Liver (tissue), 9 donors: ENCODE measurements around the gene THSD4. TPM values are rescaled to one million over a fixed set of nuclear protein-coding genes. Genes with fewer than 3 reads are reported as not detected.

Source experiments
- DNase-seq: peaks from one replicate; pipeline ENCODE4 v3.0.0-alpha.2; 2017; ENCODE audit warnings: low spot score
- H3K27ac ChIP-seq, 2 donors: one replicate each; pipeline ENCODE4 v1.7.0; 2013; ENCODE audit warnings: inconsistent platforms in 2 of 2, low read length in 2 of 2, control low read depth in 1 of 2, low read depth in 1 of 2, mild to moderate bottlenecking in 1 of 2
- H3K27me3 ChIP-seq, 4 donors: one replicate each; pipeline versions ENCODE4 v1.6.1 to v1.7.0; 2013; ENCODE audit warnings: low read length in 3 of 4, inconsistent platforms in 1 of 4, mild to moderate bottlenecking in 1 of 4, moderate library complexity in 1 of 4; ENCODE audit not compliant: control insufficient read depth in 4 of 4, insufficient read depth in 4 of 4
- H3K36me3 ChIP-seq, 4 donors: one replicate each; pipeline versions ENCODE4 v1.6.1 to v1.7.0; 2013; ENCODE audit warnings: low read length in 3 of 4, mild to moderate bottlenecking in 3 of 4, low read depth in 1 of 4, moderate library complexity in 1 of 4; ENCODE audit not compliant: control insufficient read depth in 4 of 4, insufficient read depth in 3 of 4
- H3K4me1 ChIP-seq, 4 donors: one replicate each; pipeline versions ENCODE4 v1.6.1 to v1.7.0; 2013; ENCODE audit warnings: low read length in 3 of 4, mild to moderate bottlenecking in 3 of 4, moderate library complexity in 1 of 4; ENCODE audit not compliant: control insufficient read depth in 4 of 4, insufficient read depth in 4 of 4
- H3K4me3 ChIP-seq, 3 donors: one replicate each; pipeline versions ENCODE4 v1.6.1 to v1.7.0; 2013; ENCODE audit warnings: low read length in 3 of 3, control low read depth in 1 of 3, low read depth in 1 of 3, mild to moderate bottlenecking in 1 of 3
- H3K9ac ChIP-seq, 2 donors: one replicate each; pipeline ENCODE4 v1.7.0; 2013; ENCODE audit warnings: low read length in 2 of 2, mild to moderate bottlenecking in 2 of 2, moderate library complexity in 2 of 2, control low read depth in 1 of 2, low read depth in 1 of 2
- H3K9me3 ChIP-seq, 4 donors: one replicate each; pipeline versions ENCODE4 v1.6.1 to v1.7.0; 2013; ENCODE audit warnings: low read length in 3 of 4; ENCODE audit not compliant: control insufficient read depth in 4 of 4
- CTCF ChIP-seq: fragments of 150-350 bp; IDR thresholded peaks from 2 replicates; pipeline ENCODE4 v1.5.1; 2017; ENCODE audit warnings: improper control_type of control experiment, low read depth, low read length; ENCODE audit not compliant: missing input control
- EGR1 ChIP-seq, 2 donors: IDR thresholded peaks; 2 replicates each; pipeline ENCODE4 v1.6.1; 2016 to 2018; ENCODE audit warnings: antibody characterized with exemption in 2 of 2, low read depth in 2 of 2
- FOXA1 ChIP-seq: IDR thresholded peaks from 2 replicates; pipeline ENCODE4 v1.6.1; 2016; ENCODE audit warnings: antibody characterized with exemption
- FOXA2 ChIP-seq: IDR thresholded peaks from 2 replicates; pipeline ENCODE4 v1.6.1; 2016; ENCODE audit warnings: antibody characterized with exemption
- HNF4A ChIP-seq, 2 donors: conservative IDR thresholded peaks; 2 replicates each; pipeline ENCODE4 v1.6.1; 2016; ENCODE audit warnings: antibody characterized with exemption in 2 of 2, mild to moderate bottlenecking in 2 of 2
- HNF4G ChIP-seq: IDR thresholded peaks from 2 replicates; pipeline ENCODE4 v1.6.1; 2016; ENCODE audit warnings: antibody characterized with exemption
- JUND ChIP-seq, 2 donors: IDR thresholded peaks; 2 replicates each; pipeline ENCODE4 v1.6.1; 2016; ENCODE audit warnings: antibody characterized with exemption in 2 of 2
- NR2F2 ChIP-seq: IDR thresholded peaks from 2 replicates; pipeline ENCODE4 v1.6.1; 2016; ENCODE audit warnings: antibody characterized with exemption
- RAD21 ChIP-seq, 2 donors: IDR thresholded peaks; 2 replicates each; pipeline ENCODE4 v1.6.1; 2016; ENCODE audit warnings: antibody characterized with exemption in 2 of 2, mild to moderate bottlenecking in 2 of 2
- RXRA ChIP-seq, 2 donors: IDR thresholded peaks; 2 replicates each; pipeline ENCODE4 v1.6.1; 2017 to 2018; ENCODE audit warnings: antibody characterized with exemption in 2 of 2, mild to moderate bottlenecking in 1 of 2
- SP1 ChIP-seq: IDR thresholded peaks from 2 replicates; pipeline ENCODE4 v1.6.1; 2018; ENCODE audit warnings: antibody characterized with exemption, mild to moderate bottlenecking
- TAF1 ChIP-seq: conservative IDR thresholded peaks from 2 replicates; pipeline ENCODE4 v1.6.1; 2016; ENCODE audit warnings: antibody characterized with exemption, mild to moderate bottlenecking
- YY1 ChIP-seq: IDR thresholded peaks from 2 replicates; pipeline ENCODE4 v1.6.1; 2016; ENCODE audit warnings: antibody characterized with exemption, mild to moderate bottlenecking
- WGBS: extraction: QIAGEN DNeasy Blood & Tissue Kit; methylation state at CpG from one replicate; pipeline ENCODE4 v1.1.7; 2013; 5-methylcytosine and 5-hydroxymethylcytosine counted together
- polyA plus RNA-seq, 2 donors: library from polyadenylated mRNA; stranded (reverse) in 1 of 2; unstranded in 1 of 2; fragments of 200-250 nt in 1 of 2; fragments of >200 nt in 1 of 2; fragmentation: Nextera tagmentation in 1 of 2; extraction: Ambion mirVana in 1 of 2; gene quantifications; one replicate each; pipeline versions ENCODE4 v1.2.1 to v1.2.3, GENCODE V29; 2013 to 2015
- total RNA-seq, 2 donors: library from RNA; depleted of rRNA; stranded (reverse); fragments of >200 nt; gene quantifications; one replicate each; pipeline ENCODE4 v1.2.3, GENCODE V29; 2014
- TF ChIP-seq, protein P1 (sequence below): IDR thresholded peaks from 2 replicates; pipeline ENCODE4 v1.6.1; 2016; ENCODE audit warnings: antibody characterized with exemption
- TF ChIP-seq, protein P2 (sequence below): IDR thresholded peaks from 2 replicates; pipeline ENCODE4 v1.6.1; 2016; ENCODE audit warnings: antibody characterized with exemption, mild to moderate bottlenecking
- TF ChIP-seq, protein P3 (sequence below): IDR thresholded peaks from 2 replicates; pipeline ENCODE4 v1.6.1; 2016; ENCODE audit warnings: antibody characterized with exemption
- TF ChIP-seq, protein P4 (sequence below): IDR thresholded peaks from 2 replicates; pipeline ENCODE4 v1.6.1; 2016; ENCODE audit warnings: antibody characterized with exemption
- donor health status: healthy.
- donor health status: healthy.
- donor health status: healthy.
- donor health status: healthy.
- donor health status: healthy.

THSD4 gene
- total and polyA plus RNA-seq, 4 donors, result 0.23 to 11.5 (median 1.9) TPM

GRCh38 chr15:71275098-71275497 lies 159.8 kb downstream of the THSD4 start:
- Histone ChIP-seq H3K9ac (no peak overlapping the region), H3K9me3 (no peaks in the 10 kb centered on the region), H3K4me1 (peaks cover 7 to 24% (median 10%) of the 10 kb centered on the region in 4 donors), H3K4me3 (no peak overlapping the region), H3K27ac (no peak overlapping the region), H3K27me3 (no peaks in the 10 kb centered on the region), H3K36me3 (no peaks in the 10 kb centered on the region)
- WGBS, result 72% methylated on average over 3 of the region's 3 CpGs
- TF ChIP-seq, protein P1, sequence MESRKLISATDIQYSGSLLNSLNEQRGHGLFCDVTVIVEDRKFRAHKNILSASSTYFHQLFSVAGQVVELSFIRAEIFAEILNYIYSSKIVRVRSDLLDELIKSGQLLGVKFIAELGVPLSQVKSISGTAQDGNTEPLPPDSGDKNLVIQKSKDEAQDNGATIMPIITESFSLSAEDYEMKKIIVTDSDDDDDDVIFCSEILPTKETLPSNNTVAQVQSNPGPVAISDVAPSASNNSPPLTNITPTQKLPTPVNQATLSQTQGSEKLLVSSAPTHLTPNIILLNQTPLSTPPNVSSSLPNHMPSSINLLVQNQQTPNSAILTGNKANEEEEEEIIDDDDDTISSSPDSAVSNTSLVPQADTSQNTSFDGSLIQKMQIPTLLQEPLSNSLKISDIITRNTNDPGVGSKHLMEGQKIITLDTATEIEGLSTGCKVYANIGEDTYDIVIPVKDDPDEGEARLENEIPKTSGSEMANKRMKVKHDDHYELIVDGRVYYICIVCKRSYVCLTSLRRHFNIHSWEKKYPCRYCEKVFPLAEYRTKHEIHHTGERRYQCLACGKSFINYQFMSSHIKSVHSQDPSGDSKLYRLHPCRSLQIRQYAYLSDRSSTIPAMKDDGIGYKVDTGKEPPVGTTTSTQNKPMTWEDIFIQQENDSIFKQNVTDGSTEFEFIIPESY, result no peak
- TF ChIP-seq, protein P2, sequence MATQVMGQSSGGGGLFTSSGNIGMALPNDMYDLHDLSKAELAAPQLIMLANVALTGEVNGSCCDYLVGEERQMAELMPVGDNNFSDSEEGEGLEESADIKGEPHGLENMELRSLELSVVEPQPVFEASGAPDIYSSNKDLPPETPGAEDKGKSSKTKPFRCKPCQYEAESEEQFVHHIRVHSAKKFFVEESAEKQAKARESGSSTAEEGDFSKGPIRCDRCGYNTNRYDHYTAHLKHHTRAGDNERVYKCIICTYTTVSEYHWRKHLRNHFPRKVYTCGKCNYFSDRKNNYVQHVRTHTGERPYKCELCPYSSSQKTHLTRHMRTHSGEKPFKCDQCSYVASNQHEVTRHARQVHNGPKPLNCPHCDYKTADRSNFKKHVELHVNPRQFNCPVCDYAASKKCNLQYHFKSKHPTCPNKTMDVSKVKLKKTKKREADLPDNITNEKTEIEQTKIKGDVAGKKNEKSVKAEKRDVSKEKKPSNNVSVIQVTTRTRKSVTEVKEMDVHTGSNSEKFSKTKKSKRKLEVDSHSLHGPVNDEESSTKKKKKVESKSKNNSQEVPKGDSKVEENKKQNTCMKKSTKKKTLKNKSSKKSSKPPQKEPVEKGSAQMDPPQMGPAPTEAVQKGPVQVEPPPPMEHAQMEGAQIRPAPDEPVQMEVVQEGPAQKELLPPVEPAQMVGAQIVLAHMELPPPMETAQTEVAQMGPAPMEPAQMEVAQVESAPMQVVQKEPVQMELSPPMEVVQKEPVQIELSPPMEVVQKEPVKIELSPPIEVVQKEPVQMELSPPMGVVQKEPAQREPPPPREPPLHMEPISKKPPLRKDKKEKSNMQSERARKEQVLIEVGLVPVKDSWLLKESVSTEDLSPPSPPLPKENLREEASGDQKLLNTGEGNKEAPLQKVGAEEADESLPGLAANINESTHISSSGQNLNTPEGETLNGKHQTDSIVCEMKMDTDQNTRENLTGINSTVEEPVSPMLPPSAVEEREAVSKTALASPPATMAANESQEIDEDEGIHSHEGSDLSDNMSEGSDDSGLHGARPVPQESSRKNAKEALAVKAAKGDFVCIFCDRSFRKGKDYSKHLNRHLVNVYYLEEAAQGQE, result no peak
- no peak for TF ChIP-seq HNF4G
- TF ChIP-seq CTCF, result no peak
- no peak for TF ChIP-seq YY1
- TF ChIP-seq JUND (IDR thresholded peaks at IDR 0.05), result no peak
- TF ChIP-seq FOXA1, result no peak
- TF ChIP-seq RAD21 (IDR thresholded peaks at IDR 0.05), result no peak
- TF ChIP-seq SP1, result no peak
- TF ChIP-seq HNF4A (conservative IDR thresholded peaks at IDR 0.05), result no peak
- no peak for TF ChIP-seq NR2F2
- TF ChIP-seq FOXA2, result no peak
- TF ChIP-seq, protein P3, sequence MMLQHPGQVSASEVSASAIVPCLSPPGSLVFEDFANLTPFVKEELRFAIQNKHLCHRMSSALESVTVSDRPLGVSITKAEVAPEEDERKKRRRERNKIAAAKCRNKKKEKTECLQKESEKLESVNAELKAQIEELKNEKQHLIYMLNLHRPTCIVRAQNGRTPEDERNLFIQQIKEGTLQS, result no peak
- TF ChIP-seq RXRA (IDR thresholded peaks at IDR 0.05), result no peak
- TF ChIP-seq EGR1 (IDR thresholded peaks at IDR 0.05; ENCODE audit: low read depth in 2 of 2), result no peak
- TF ChIP-seq TAF1, result no peak
- TF ChIP-seq, protein P4, sequence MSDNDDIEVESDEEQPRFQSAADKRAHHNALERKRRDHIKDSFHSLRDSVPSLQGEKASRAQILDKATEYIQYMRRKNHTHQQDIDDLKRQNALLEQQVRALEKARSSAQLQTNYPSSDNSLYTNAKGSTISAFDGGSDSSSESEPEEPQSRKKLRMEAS, result no peak
- no peak for DNase-seq
